SK-N-MC (cell line): Measurements from ENCODE around the gene ARHGAP31.

Source experiments
- EZH2 ChIP-seq: fragments of 200-600 bp; sonication (generic); IDR thresholded peaks from one replicate; pipeline ENCODE4 v1.6.1; 2017; ENCODE audit warnings: antibody characterized with exemption
- FOXP2 ChIP-seq: optimal IDR thresholded peaks from 2 replicates; pipeline ENCODE3; 2011; ENCODE audit warnings: mild to moderate bottlenecking, moderate library complexity; ENCODE audit not compliant: insufficient read depth; ENCODE audit errors: extremely low read length, control extremely low read depth
- POLR2AphosphoS5 ChIP-seq: IDR thresholded peaks from 2 replicates; pipeline ENCODE4 v1.6.1; 2012; ENCODE audit warnings: mild to moderate bottlenecking, low read depth, low read length, borderline replicate concordance

GRCh38 chr3:119333773-119334509 is 39.8 kb downstream of the ARHGAP31 start:
- TF ChIP-seq EZH2 (no peak), POLR2AphosphoS5 (no peak), FOXP2 (no peak)
